HepG2 (cell line): ENCODE measurements around the gene PTGER4. TPM values are rescaled to one million over a fixed set of nuclear protein-coding genes. Genes with fewer than 3 reads are reported as not detected.
"Not testable (repeated sequence)": the region's sequence is repeated elsewhere in the genome, so short reads cannot be mapped to it uniquely, and the experiment has no call there.

ENCODE experiments used
- ATAC-seq: fragments of 200-7000 bp; cut with Tn5 transposase; 3 replicates; pipeline ENCODE4 v1.9.1; 2020; ENCODE audit warnings: mild to moderate bottlenecking, moderate library complexity
- BruUV-seq: library from RNA; stranded (reverse); fragments of 400-500 nt; replicated peaks from 2 replicates; lab custom pipeline; 2021; lab: Mats Ljungman, UMichigan
- CTCF ChIA-PET: fragments of 300-600 bp; formaldehyde crosslinking; extraction: SDS; loops from one replicate; lab custom pipeline; 2021; ENCODE audit warnings: low total read pairs, inconsistent platforms, low intra/inter-chr PET ratio; lab: Yijun Ruan, JAX
- POLR2A ChIA-PET: fragments of 350-600 bp; sonication (Branson Sonifier 250); formaldehyde crosslinking; loops from one replicate; lab custom pipeline; 2020; ENCODE audit warnings: antibody characterized with exemption, inconsistent platforms; lab: Yijun Ruan, JAX
- DNase-seq: peaks from one replicate; pipeline ENCODE4 v3.0.0-alpha.2; 2015; ENCODE audit warnings: low spot score
- FAIRE-seq: peaks from 3 replicates; lab custom pipeline; 2011; peaks lifted over from hg19 to GRCh38; lab: Jason Lieb, UNC
- H2AFZ ChIP-seq: one replicate; pipeline ENCODE4 v1.6.1; 2011; ENCODE audit warnings: low read length, inconsistent platforms
- H3K27ac ChIP-seq: fragments of 300-600 bp; 3 replicates; pipeline ENCODE4 v1.8.0; 2011; ENCODE audit warnings: mixed run types, mild to moderate bottlenecking, mixed read lengths, low read length, inconsistent platforms; ENCODE audit not compliant: insufficient read depth; ENCODE audit errors: extremely low read length
- H3K27me3 ChIP-seq, 2 experiments: fragments of 200-600 bp in 1 of 2; 2 replicates in 1 of 2; 3 replicates in 1 of 2; pipeline versions ENCODE4 v1.6.0 to v1.8.0; 2011; ENCODE audit warnings: low read length in 2 of 2, mild to moderate bottlenecking in 2 of 2, moderate library complexity in 2 of 2, inconsistent platforms in 1 of 2; ENCODE audit not compliant: insufficient read depth in 2 of 2, control insufficient read depth in 1 of 2
- H3K36me3 ChIP-seq, 2 experiments: fragments of 200-600 bp in 1 of 2; replicated peaks in 1 of 2; 2 replicates in 1 of 2; 3 replicates in 1 of 2; pipeline versions ENCODE4 v1.5.1 to v1.8.0; 2011; ENCODE audit warnings: low read length in 2 of 2, inconsistent platforms in 1 of 2; ENCODE audit not compliant: insufficient read depth in 2 of 2, control insufficient read depth in 1 of 2
- H3K4me1 ChIP-seq: 2 replicates; pipeline ENCODE4 v1.5.1; 2012; ENCODE audit warnings: low read length, inconsistent platforms; ENCODE audit not compliant: insufficient read depth
- H3K4me2 ChIP-seq: 2 replicates; pipeline ENCODE4 v1.6.0; 2011; ENCODE audit warnings: low read depth, low read length, inconsistent platforms
- H3K4me3 ChIP-seq, 3 experiments: fragments of 200-600 bp in 1 of 3; sonication (generic), shearing (Covaris generic) in 1 of 3; replicated peaks in 1 of 3; 2 replicates each; pipeline ENCODE4 v1.5.1; 2011 to 2016; ENCODE audit warnings: low read length in 3 of 3, inconsistent platforms in 2 of 3, low read depth in 2 of 3, mild to moderate bottlenecking in 2 of 3, control low read depth in 1 of 3, mixed read lengths in 1 of 3; ENCODE audit not compliant: insufficient read depth in 1 of 3
- H3K79me2 ChIP-seq: one replicate; pipeline ENCODE4 v1.6.1; 2011; ENCODE audit warnings: low read length, inconsistent platforms; ENCODE audit not compliant: insufficient read depth
- H3K9ac ChIP-seq: 2 replicates; pipeline ENCODE4 v1.6.0; 2011; ENCODE audit warnings: mild to moderate bottlenecking, low read depth, low read length, inconsistent platforms; ENCODE audit not compliant: insufficient read depth
- H3K9me3 ChIP-seq: 2 replicates; pipeline ENCODE4 v1.5.1; 2012; ENCODE audit warnings: mild to moderate bottlenecking, low read length
- H4K20me1 ChIP-seq: 2 replicates; pipeline ENCODE4 v1.6.0; 2011; ENCODE audit warnings: inconsistent platforms, mild to moderate bottlenecking, low read length, moderate library complexity; ENCODE audit not compliant: insufficient read depth
- IRX3 ChIP-seq: sonication (generic); formaldehyde crosslinking; IDR thresholded peaks from 2 replicates; pipeline ENCODE4 v1.8.1; 2023; ENCODE audit warnings: mild to moderate bottlenecking, low read depth, missing genetic modification reagents, borderline replicate concordance
- WGBS: methylation state at CpG from one replicate; pipeline ENCODE4 v1.1.6; 2017; ENCODE audit warnings: low lambda C conversion rate; 5-methylcytosine and 5-hydroxymethylcytosine counted together
- in situ Hi-C: cut with HindIII; loops from 2 replicates; pipeline ENCODE4 v1.10.0; 2017; ENCODE audit warnings: low pct_unique_long_range_greater_than_20kb; ENCODE audit not compliant: extremely low pct_ligation_motif_present
- intact Hi-C: fragments of 100-400 bp; cut with micrococcal nuclease; formaldehyde crosslinking; loops from one replicate; pipeline ENCODE4 v1.10.0; 2022; ENCODE audit not compliant: unreplicated experiment
- polyA plus RNA-seq, 8 experiments: library from polyadenylated mRNA; depleted of rRNA in 3 of 8; stranded (reverse) in 7 of 8; unstranded in 1 of 8; fragments of >200 nt; fragmentation: Illumina TruSeq in 4 of 8; extraction: Trizol in 4 of 8; gene quantifications; 2 replicates each; pipeline versions ENCODE4 v1.2.1 to v1.2.3, GENCODE V29; 2011 to 2016; ENCODE audit warnings: low read depth in 4 of 8, missing spikeins in 1 of 8, mixed read lengths in 1 of 8; ENCODE audit not compliant: insufficient read depth in 1 of 8
- total RNA-seq, 5 experiments: library from RNA; depleted of rRNA; stranded (reverse); fragments of >200 nt; fragmentation: Illumina TruSeq; extraction: Trizol; gene quantifications; 2 replicates each; pipeline ENCODE4 v1.2.3, GENCODE V29; 2016; ENCODE audit warnings: low read depth in 1 of 5

Gene PTGER4
- total and polyA plus RNA-seq, 2 of the 13 experiments (the other 11 are each of a cell fraction or from before 2014, with no cell fraction given) = 0.01 to 0.11 TPM

GRCh38 chr5:40700116-40700782 is 20.5 kb downstream of the PTGER4 start (continued):
- no peak for TF ChIP-seq IRX3 (CRISPR knock-in tag)
- TF ChIP-seq, all 625 proteins: peak for 0

DNA sequence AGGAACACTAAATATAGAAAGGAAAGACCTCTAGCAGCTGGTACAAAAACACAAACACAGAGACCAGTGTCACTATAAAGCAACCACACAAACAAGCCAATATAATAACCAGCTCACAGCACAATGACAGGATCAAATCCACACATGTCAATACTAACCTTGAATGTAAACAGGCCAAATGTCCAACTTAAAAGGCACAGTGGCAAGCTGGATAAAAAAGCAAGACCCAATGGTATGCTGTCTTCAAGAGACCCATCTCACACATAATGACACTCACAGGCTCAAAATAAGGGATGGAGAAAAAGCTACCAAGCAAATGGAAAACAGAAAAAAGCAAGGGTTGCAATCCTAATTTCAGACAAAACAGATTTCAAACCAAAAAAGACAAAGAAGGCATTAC is 22.3 kb downstream of the PTGER4 start:
- CTCF ChIA-PET, intact Hi-C loops, ATAC-seq: not testable (repeated sequence)

GRCh38 chr5:40705484-40705883 is 25.8 kb downstream of the PTGER4 start:
- H3K4me2 ChIP-seq, H3K27ac ChIP-seq, H3K4me3 ChIP-seq, H3K27me3 ChIP-seq, in situ Hi-C loops, intact Hi-C loops, H3K9ac ChIP-seq, H3K4me1 ChIP-seq, H2AFZ ChIP-seq, POLR2A ChIA-PET, FAIRE-seq, BruUV-seq, CTCF ChIA-PET, DNase-seq, H3K79me2 ChIP-seq, ATAC-seq, H4K20me1 ChIP-seq, H3K36me3 ChIP-seq: not testable (repeated sequence)
- H3K9me3 ChIP-seq = peaks cover 22% of the 10 kb centered on the region; the same call in 1 of the 2 replicates
- 85% methylated on average over 1 of the region's 1 CpG for WGBS

More for the DNA sequence above, 22.3 kb downstream of the PTGER4 start:
- H3K4me1 ChIP-seq, H2AFZ ChIP-seq, H3K9ac ChIP-seq, H3K27me3 ChIP-seq, BruUV-seq, in situ Hi-C loops, H3K79me2 ChIP-seq, H4K20me1 ChIP-seq, POLR2A ChIA-PET, DNase-seq, H3K36me3 ChIP-seq, H3K27ac ChIP-seq, H3K4me2 ChIP-seq, FAIRE-seq, H3K4me3 ChIP-seq: not testable (repeated sequence)
- H3K9me3 ChIP-seq = peaks cover 22% of the 10 kb centered on the region; the same call in 1 of the 2 replicates

DNA sequence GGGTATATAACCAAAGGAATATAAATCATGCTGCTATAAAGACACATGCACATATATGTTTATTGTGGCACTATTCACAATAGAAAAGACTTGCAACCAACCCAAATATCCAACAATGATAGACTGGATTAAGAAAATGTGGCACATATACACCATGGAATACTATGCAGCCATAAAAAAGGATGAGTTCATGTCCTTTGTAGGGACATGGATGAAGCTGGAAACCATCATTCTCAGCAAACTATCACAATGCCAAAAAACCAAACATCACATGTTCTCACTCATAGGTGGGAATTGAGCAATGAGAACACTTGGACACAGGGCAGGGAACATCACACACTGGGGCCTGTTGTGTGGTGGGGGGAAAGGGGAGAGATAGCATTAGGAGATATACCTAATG is 30.9 kb downstream of the PTGER4 start:
- H3K4me1 ChIP-seq, H3K4me2 ChIP-seq, H3K9ac ChIP-seq, intact Hi-C loops, H4K20me1 ChIP-seq, H2AFZ ChIP-seq, DNase-seq, BruUV-seq, H3K4me3 ChIP-seq, H3K27ac ChIP-seq, ATAC-seq, H3K36me3 ChIP-seq, H3K9me3 ChIP-seq, in situ Hi-C loops, POLR2A ChIA-PET, FAIRE-seq, H3K79me2 ChIP-seq, H3K27me3 ChIP-seq, CTCF ChIA-PET: not testable (repeated sequence)
